Posterior cingulate gyrus (tissue), 11 donors: ENCODE data around the gene ATXN7L2.
A peak's percentile ranks its signal among the peaks of the same experiment; 100 is the strongest.

Experiments
- DNase-seq, 10 donors: peaks; one replicate each; pipeline versions ENCODE4 v3.0.0 to v3.0.0-alpha.2; 2020 to 2021; ENCODE audit warnings: mixed read lengths in 3 of 10
- intact Hi-C: fragments of 100-400 bp; cut with DNase I; formaldehyde crosslinking; loops from one replicate; pipeline ENCODE4 v1.15.1; 2023

The ATXN7L2 gene

GRCh38 chr1:109517337-109517736 is 33.6 kb downstream of the ATXN7L2 start:
- no peak for DNase-seq
- intact Hi-C loops: no loop called here

GRCh38 chr1:109521002-109521951 is 37.6 kb downstream of the ATXN7L2 start:
- DNase-seq: peak in 1 of 10 donors; percentile 60
- intact Hi-C loops: no loop called here

GRCh38 chr1:109522026-109522425 is 38.3 kb downstream of the ATXN7L2 start:
- intact Hi-C loops: no loop called here
- DNase-seq: no peak

GRCh38 chr1:109523706-109524105 is 40.0 kb downstream of the ATXN7L2 start:
- intact Hi-C loops: no loop called here
- DNase-seq: no peak

GRCh38 chr1:109527098-109527811 is 43.5 kb downstream of the ATXN7L2 start:
- intact Hi-C loops: no loop called here
- DNase-seq: peak in 1 of 10 donors; percentile 43

- intact Hi-C loops: no loop called here
- no peak for DNase-seq
These were observed 44.4 kb downstream of the ATXN7L2 start for GRCh38 chr1:109527846-109528695.

GRCh38 chr1:109528712-109529111 is 45.0 kb downstream of the ATXN7L2 start:
- intact Hi-C loops: no loop called here

GRCh38 chr1:109529881-109530456 is 46.3 kb downstream of the ATXN7L2 start:
- intact Hi-C loops: loop anchor here (10.0 kb wide), 1 partner anchor 265 kb away; no protein-coding TSS in a partner anchor
- DNase-seq: peak in 1 of 10 donors; percentile 40

More at GRCh38 chr1:109528712-109529111, 45.0 kb downstream of the ATXN7L2 start:
- DNase-seq: no peak

GRCh38 chr1:109530457-109531087 is 46.9 kb downstream of the ATXN7L2 start:
- intact Hi-C loops: loop anchor here (10.0 kb wide), 1 partner anchor 266 kb away; no protein-coding TSS in a partner anchor
- peak in 4 of 10 donors; percentile 58 to 91 (median 82) for DNase-seq

GRCh38 chr1:109531380-109531779 is 47.7 kb downstream of the ATXN7L2 start:
- DNase-seq: no peak
- intact Hi-C loops: loop anchor here (10.0 kb wide), 1 partner anchor 267 kb away; no protein-coding TSS in a partner anchor

- intact Hi-C loops: loop anchor here (2.0 to 10.0 kb wide), 3 partner anchors 41 to 267 kb away; partner anchors contain the start of gene PSMA5
- peak in 1 of 10 donors; percentile 86 for DNase-seq
These were observed 48.2 kb downstream of the ATXN7L2 start for GRCh38 chr1:109531826-109532364.

GRCh38 chr1:109532365-109533136 is 48.8 kb downstream of the ATXN7L2 start:
- DNase-seq: peak; percentile 78 to 98 (median 90)
- intact Hi-C loops: loop anchor here (2.0 to 10.0 kb wide), 3 partner anchors 42 to 268 kb away; partner anchors contain the start of gene PSMA5

- DNase-seq: no peak
- intact Hi-C loops: loop anchor here (10.0 kb wide), 1 partner anchor 270 kb away; no protein-coding TSS in a partner anchor
These were observed 50.7 kb downstream of the ATXN7L2 start for GRCh38 chr1:109534307-109534858.

GRCh38 chr1:109535481-109535880 is 51.8 kb downstream of the ATXN7L2 start:
- DNase-seq: no peak
- intact Hi-C loops: loop anchor here (10.0 kb wide), 1 partner anchor 271 kb away; no protein-coding TSS in a partner anchor

GRCh38 chr1:109535971-109536491 is 52.3 kb downstream of the ATXN7L2 start:
- DNase-seq: peak; percentile 60 to 95 (median 70)
- intact Hi-C loops: loop anchor here (10.0 kb wide), 1 partner anchor 271 kb away; no protein-coding TSS in a partner anchor

- intact Hi-C loops: loop anchor here (10.0 kb wide), 1 partner anchor 273 kb away; no protein-coding TSS in a partner anchor
- DNase-seq: no peak
These were observed 53.9 kb downstream of the ATXN7L2 start for GRCh38 chr1:109537450-109538178.
